GM21786 (cell line): Measurements from ENCODE around the gene OOSP4A.

Experiments
- ATAC-seq: cut with Tn5 transposase; IDR thresholded peaks from one replicate; pipeline ENCODE4 v1.9.1; 2021; ENCODE audit not compliant: unreplicated experiment

OOSP4A gene

DNA sequence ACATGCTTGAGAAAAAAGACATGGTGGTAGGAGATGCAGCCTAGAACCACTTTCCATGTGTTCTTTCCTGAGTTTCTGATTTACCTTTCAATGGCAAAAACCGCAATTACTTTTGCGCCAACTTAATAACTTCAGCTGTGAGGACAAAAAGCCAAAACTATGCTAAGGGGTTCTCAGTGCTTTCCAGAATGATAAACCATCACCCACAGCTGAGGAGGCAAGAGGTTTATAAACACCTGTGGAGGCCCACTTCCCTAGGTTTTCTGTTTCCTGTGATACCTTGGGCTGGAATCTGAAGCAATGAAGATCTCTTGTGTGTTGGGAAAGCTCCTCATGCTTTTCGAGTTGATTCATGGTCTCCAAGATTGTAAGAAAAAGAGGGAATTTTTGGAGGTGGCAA is at the start of gene OOSP4A:
Gene OOSP4A (plus strand): TSS at position 301 of the 400 bp plus-strand sequence. CDS start 0 bp downstream, at position 301.
- no peak for ATAC-seq

GRCh38 chr11:59918480-59918879 is 45.4 kb upstream of the OOSP4A start:
- no peak for ATAC-seq

DNA sequence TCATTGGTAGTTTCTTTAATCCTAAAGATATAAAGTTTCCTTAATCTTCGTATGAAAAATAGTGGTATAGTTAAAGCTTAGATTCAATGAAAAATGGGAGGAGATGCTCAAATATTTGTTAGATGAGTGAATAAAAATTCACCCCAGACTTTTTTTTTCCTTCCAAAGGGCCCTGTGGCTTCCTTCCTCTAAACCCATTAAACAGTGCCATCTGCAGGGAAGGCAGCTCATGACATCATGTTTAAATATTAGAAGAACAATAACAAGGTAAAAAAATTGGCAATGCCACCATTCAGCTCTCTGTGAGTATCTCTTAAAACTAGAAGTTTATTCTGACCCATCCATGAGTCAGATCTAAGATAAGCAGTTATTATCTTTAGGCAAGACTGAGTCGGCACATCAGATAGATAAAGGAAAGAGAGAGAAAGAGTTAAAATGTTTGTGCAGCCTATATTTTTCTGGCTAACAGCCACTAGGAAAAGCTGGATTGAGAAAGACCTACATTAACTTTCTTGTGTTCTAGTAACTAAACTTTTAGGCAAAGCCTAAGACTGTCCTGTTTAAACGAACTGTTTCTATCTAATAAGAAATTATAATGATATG is 44.7 kb upstream of the OOSP4A start:
- no peak for ATAC-seq

GRCh38 chr11:59923813-59924212 is 40.0 kb upstream of the OOSP4A start:
- ATAC-seq, result no peak

GRCh38 chr11:59931688-59932087 is 32.1 kb upstream of the OOSP4A start:
- no peak for ATAC-seq

DNA sequence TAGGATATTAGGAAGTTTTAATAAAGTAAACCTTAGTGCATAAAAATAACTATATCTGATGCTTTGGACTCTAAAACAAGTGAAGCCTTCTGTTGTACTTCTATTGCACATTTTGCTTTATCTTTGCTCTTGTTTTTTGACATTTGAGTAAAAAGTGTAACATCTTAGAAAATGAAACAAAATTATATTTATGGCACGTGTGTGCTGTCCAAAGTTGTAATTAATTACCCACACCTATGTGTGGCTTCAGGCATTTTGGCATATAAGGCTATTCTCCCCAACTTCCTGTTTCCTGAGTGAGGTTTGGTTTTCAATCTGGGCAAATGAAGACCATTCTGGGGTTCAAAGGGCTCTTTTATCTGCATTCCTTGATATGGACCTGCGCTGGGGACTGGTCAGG is 25.7 kb upstream of the OOSP4A start, which contains the start of gene OOSP1:
Gene OOSP1 (plus strand): TSS at position 301 of the 400 bp plus-strand sequence. CDS start 23 bp downstream, at position 324.
- ATAC-seq, result no peak

GRCh38 chr11:59938718-59939117 is 25.1 kb upstream of the OOSP4A start:
- ATAC-seq, result no peak

DNA sequence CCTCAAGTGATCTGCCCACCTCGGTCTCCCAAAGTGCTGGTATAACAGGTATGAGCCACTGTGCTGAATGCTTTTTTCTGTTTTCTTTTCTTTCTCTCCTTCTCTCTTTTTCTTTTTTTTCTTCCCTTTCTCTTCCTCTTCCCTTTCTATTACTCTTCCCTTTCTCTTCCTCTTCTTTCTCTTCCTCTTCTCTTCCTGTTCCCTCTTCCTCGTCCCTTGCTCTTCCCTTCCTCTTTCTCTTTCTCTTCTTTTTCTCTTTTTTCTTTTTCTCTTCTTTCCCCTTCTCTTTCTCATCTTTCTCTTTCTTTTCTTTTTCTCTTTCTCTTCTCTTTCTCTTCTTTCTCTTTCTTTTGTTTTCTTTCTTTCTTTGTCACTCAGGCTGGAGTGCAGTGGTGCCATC is 24.4 kb upstream of the OOSP4A start:
- no peak for ATAC-seq

- no peak for ATAC-seq
Measured at GRCh38 chr11:59941091-59941490, 22.7 kb upstream of the OOSP4A start.

- ATAC-seq, result no peak
Measured at GRCh38 chr11:59943997-59944714, 19.7 kb upstream of the OOSP4A start.

GRCh38 chr11:59944720-59945119 is 19.1 kb upstream of the OOSP4A start:
- no peak for ATAC-seq

GRCh38 chr11:59953463-59954218 is 10.2 kb upstream of the OOSP4A start:
- no peak for ATAC-seq

- ATAC-seq, result no peak
Measured at GRCh38 chr11:59954219-59954847, 9.5 kb upstream of the OOSP4A start.

- ATAC-seq, result no peak
Measured at GRCh38 chr11:59957094-59957493, 6.7 kb upstream of the OOSP4A start.

DNA sequence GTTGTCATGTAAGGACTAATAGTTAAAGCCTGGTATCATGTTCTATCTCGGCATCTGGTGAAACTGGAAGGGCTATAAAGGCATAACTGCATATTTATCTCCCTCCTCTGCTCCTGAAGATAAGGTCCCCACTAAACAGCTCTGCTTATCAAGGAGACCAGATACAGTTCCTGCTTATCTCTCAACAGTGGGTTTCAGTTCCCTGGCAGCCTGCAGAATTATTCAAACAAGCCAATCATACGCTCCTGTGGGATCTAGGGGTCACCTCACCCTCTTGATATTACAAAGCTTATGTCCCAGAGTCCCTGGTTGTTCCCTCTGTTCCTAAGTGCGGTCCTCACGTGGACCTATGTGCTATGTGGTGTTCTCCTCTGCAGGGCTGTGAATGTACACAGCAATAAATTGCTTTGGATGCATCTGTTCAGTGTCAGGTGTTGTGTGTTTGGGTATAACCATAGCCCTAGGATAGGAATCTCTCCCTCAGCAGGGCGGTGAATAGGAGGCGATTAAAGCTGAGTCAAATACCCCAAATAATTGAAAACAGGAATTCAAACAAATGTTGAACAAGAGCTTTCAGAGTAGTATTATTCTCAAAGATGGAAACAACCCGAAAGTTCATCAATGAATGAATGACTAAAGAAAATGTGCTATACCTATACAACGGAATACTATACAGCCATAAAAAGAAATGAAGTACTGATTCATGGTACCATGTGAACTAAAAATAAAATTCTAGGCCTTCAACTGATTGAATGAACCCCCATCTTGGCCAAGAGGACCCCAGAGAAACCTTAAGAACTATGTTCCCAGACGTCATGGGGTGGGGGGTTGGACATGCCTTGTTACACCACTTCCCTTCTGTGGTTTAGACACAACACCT is 3.1 kb upstream of the OOSP4A start:
- no peak for ATAC-seq

GRCh38 chr11:59962107-59962482 is 1.7 kb upstream of the OOSP4A start:
- no peak for ATAC-seq

GRCh38 chr11:59965424-59965823 is 1.6 kb downstream of the OOSP4A start:
- ATAC-seq, result no peak

GRCh38 chr11:59966201-59966600 is 2.4 kb downstream of the OOSP4A start:
- no peak for ATAC-seq

- no peak for ATAC-seq
Measured at GRCh38 chr11:59967677-59968394, 4.0 kb downstream of the OOSP4A start.

DNA sequence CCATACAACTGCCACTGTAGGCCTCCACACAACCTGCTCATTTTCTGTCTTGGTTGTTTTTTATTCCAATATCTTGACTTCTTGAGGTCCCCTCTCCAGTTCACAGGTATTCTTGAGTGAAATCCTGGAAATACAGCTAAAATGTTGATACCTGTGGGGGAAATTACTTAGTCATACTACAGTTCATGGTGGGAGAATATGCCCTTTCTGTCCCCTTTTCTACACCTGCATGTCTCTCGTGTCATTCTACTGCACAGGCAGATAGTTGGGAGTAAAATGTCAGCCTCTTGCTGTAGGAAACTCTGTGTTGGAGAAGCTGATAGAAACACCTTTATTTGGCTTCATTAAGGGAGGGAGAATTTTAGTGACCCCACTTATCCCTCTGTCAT is 4.6 kb downstream of the OOSP4A start:
- no peak for ATAC-seq
